Measurements from ENCODE around the gene SLC6A13. TPM values are rescaled to one million over a fixed set of nuclear protein-coding genes. Genes with fewer than 3 reads are reported as not detected.

The SLC6A13 gene
- total and polyA plus RNA-seq, 2 of the 13 experiments (the other 11 are each of a cell fraction or from before 2014, with no cell fraction given), result 0.05 to 0.15 TPM

- CTCF ChIA-PET (ENCODE audit: low intra/inter-chr PET ratio, low total read pairs), result no interaction called here
- no TSS peak for BruUV-seq (replicated peaks)
- H3K4me1 ChIP-seq (ENCODE audit: insufficient read depth, low read length), result peaks cover 46% of the 10 kb centered on the region
- no peaks in the 10 kb centered on the region for H3K36me3 ChIP-seq (replicated peaks in 1 of 2; ENCODE audit: control insufficient read depth in 1 of 2, insufficient read depth in 2 of 2, low read length in 2 of 2)
- 47% methylated on average over 6 of the region's 11 CpGs for WGBS (ENCODE audit: low lambda C conversion rate)
- DNase-seq (ENCODE audit: low spot score) (no peak), FAIRE-seq (no peak), ATAC-seq (no peak)
- intact Hi-C loops (cut with micrococcal nuclease; ENCODE audit: unreplicated experiment), result loop anchor here (5.0 kb wide), 1 partner anchor 33 kb away; the partner anchor contains the start of gene SLC6A12
- H3K4me2 ChIP-seq (ENCODE audit: low read depth, low read length), result no peak overlapping the region
- H3K79me2 ChIP-seq (ENCODE audit: insufficient read depth, low read length), result no peaks in the 10 kb centered on the region
- no peak overlapping the region for H3K9ac ChIP-seq (ENCODE audit: insufficient read depth, low read depth, low read length)
- H3K9me3 ChIP-seq (ENCODE audit: low read length), result no peaks in the 10 kb centered on the region
- no peaks in the 10 kb centered on the region for H4K20me1 ChIP-seq (ENCODE audit: insufficient read depth, low read length)
- H3K27ac ChIP-seq (ENCODE audit: extremely low read length, insufficient read depth, low read length), result no peak overlapping the region
- H3K27me3 ChIP-seq (ENCODE audit: control insufficient read depth in 1 of 2, insufficient read depth in 2 of 2, low read length in 2 of 2), result peaks cover 9 to 37% of the 10 kb centered on the region in 2 experiments; a peak in 4 of 5 replicates
- H2AFZ ChIP-seq (ENCODE audit: low read length), result no peak overlapping the region
- in situ Hi-C loops (cut with HindIII; ENCODE audit: extremely low pct_ligation_motif_present, low pct_unique_long_range_greater_than_20kb), result no loop called here
- POLR2A ChIA-PET, result no interaction called here
- no peak overlapping the region for H3K4me3 ChIP-seq (replicated peaks in 1 of 3; ENCODE audit: insufficient read depth in 1 of 3, low read depth in 2 of 3, low read length in 3 of 3)
- TF ChIP-seq ZNF83 (CRISPR knock-in tag; IDR thresholded peaks at IDR 0.05; ENCODE audit: borderline replicate concordance) (no peak), SRY (CRISPR knock-in tag; IDR thresholded peaks at IDR 0.05) (no peak), GPN1 (CRISPR knock-in tag; IDR thresholded peaks at IDR 0.05; ENCODE audit: borderline replicate concordance) (no peak), MAFK (conservative IDR thresholded peaks at IDR 0.05 in 1 of 2, IDR thresholded peaks at IDR 0.05 in 1 of 2; ENCODE audit: low read length in 2 of 2) (peak; percentile 72 to 75), RAD21 (CRISPR knock-in tag; IDR thresholded peaks at IDR 0.05) (no peak), AGO1 (IDR thresholded peaks at IDR 0.05; ENCODE audit: low read depth, low read length, poor library complexity, severe bottlenecking) (no peak), ZNF264 (CRISPR knock-in tag; IDR thresholded peaks at IDR 0.05) (no peak), ZNF30 (CRISPR knock-in tag; IDR thresholded peaks at IDR 0.05) (no peak), NFKBIZ (CRISPR knock-in tag; IDR thresholded peaks at IDR 0.05) (no peak), POGZ (CRISPR knock-in tag; IDR thresholded peaks at IDR 0.05) (no peak), ZNF503 (CRISPR knock-in tag; IDR thresholded peaks at IDR 0.05) (no peak), NFE2L2 (IDR thresholded peaks at IDR 0.05; ENCODE audit: low read length) (peak; percentile 25; the same call in 1 of the 2 replicates), ZNF431 (CRISPR knock-in tag; IDR thresholded peaks at IDR 0.05; ENCODE audit: borderline replicate concordance, low read depth) (no peak), HES4 (CRISPR knock-in tag; IDR thresholded peaks at IDR 0.05; ENCODE audit: borderline replicate concordance) (no peak), ESRRA (CRISPR knock-in tag; IDR thresholded peaks at IDR 0.05; ENCODE audit: low read depth) (no peak), NBN (conservative IDR thresholded peaks at IDR 0.05) (no peak), MAFF (IDR thresholded peaks at IDR 0.05; ENCODE audit: low read depth, low read length) (peak; percentile 48), ZNF256 (CRISPR knock-in tag; conservative IDR thresholded peaks at IDR 0.05) (no peak), ARNT (IDR thresholded peaks at IDR 0.05) (no peak)
- TF ChIP-seq, protein P1, sequence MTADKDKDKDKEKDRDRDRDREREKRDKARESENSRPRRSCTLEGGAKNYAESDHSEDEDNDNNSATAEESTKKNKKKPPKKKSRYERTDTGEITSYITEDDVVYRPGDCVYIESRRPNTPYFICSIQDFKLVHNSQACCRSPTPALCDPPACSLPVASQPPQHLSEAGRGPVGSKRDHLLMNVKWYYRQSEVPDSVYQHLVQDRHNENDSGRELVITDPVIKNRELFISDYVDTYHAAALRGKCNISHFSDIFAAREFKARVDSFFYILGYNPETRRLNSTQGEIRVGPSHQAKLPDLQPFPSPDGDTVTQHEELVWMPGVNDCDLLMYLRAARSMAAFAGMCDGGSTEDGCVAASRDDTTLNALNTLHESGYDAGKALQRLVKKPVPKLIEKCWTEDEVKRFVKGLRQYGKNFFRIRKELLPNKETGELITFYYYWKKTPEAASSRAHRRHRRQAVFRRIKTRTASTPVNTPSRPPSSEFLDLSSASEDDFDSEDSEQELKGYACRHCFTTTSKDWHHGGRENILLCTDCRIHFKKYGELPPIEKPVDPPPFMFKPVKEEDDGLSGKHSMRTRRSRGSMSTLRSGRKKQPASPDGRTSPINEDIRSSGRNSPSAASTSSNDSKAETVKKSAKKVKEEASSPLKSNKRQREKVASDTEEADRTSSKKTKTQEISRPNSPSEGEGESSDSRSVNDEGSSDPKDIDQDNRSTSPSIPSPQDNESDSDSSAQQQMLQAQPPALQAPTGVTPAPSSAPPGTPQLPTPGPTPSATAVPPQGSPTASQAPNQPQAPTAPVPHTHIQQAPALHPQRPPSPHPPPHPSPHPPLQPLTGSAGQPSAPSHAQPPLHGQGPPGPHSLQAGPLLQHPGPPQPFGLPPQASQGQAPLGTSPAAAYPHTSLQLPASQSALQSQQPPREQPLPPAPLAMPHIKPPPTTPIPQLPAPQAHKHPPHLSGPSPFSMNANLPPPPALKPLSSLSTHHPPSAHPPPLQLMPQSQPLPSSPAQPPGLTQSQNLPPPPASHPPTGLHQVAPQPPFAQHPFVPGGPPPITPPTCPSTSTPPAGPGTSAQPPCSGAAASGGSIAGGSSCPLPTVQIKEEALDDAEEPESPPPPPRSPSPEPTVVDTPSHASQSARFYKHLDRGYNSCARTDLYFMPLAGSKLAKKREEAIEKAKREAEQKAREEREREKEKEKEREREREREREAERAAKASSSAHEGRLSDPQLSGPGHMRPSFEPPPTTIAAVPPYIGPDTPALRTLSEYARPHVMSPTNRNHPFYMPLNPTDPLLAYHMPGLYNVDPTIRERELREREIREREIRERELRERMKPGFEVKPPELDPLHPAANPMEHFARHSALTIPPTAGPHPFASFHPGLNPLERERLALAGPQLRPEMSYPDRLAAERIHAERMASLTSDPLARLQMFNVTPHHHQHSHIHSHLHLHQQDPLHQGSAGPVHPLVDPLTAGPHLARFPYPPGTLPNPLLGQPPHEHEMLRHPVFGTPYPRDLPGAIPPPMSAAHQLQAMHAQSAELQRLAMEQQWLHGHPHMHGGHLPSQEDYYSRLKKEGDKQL (CRISPR knock-in tag; IDR thresholded peaks at IDR 0.05; ENCODE audit: low read depth), result no peak
These were observed 83.3 kb downstream of the SLC6A13 start for GRCh38 chr12:179131-179884.
